Naive B cell (primary cell): Measurements from ENCODE around the gene ABCB6. TPM values are rescaled to one million over a fixed set of nuclear protein-coding genes. Genes with fewer than 3 reads are reported as not detected.
"Not testable (repeated sequence)": the region's sequence is repeated elsewhere in the genome, so short reads cannot be mapped to it uniquely, and the experiment has no call there.

Source experiments
- ATAC-seq, 2 donors: fragments of 150-1000 bp; cut with Tn5 transposase; 2 replicates each; pipeline ENCODE4 v1.10.0; 2021; ENCODE audit warnings: low read depth in 2 of 2, mild to moderate bottlenecking in 2 of 2, moderate library complexity in 2 of 2
- DNase-seq: peaks from one replicate; pipeline ENCODE4 v3.0.0; 2022
- H3K27ac Mint-ChIP-seq, 6 donors: one replicate each; pipeline ENCODE4 v1.8.0; 2020 to 2022; ENCODE audit warnings: mild to moderate bottlenecking in 6 of 6, mixed read lengths in 6 of 6, moderate library complexity in 5 of 6, inconsistent platforms in 2 of 6
- H3K27me3 Mint-ChIP-seq, 3 donors: one replicate each; pipeline ENCODE4 v1.8.0; 2021 to 2022; ENCODE audit warnings: mixed read lengths in 3 of 3, mild to moderate bottlenecking in 1 of 3
- H3K36me3 Mint-ChIP-seq, 2 donors: one replicate each; pipeline ENCODE4 v1.8.0; 2020 to 2022; ENCODE audit warnings: mixed read lengths in 2 of 2, inconsistent platforms in 1 of 2, mild to moderate bottlenecking in 1 of 2
- H3K4me1 Mint-ChIP-seq, 3 donors: one replicate each; pipeline ENCODE4 v1.8.0; 2020 to 2022; ENCODE audit warnings: mixed read lengths in 3 of 3, inconsistent platforms in 1 of 3, mild to moderate bottlenecking in 1 of 3, moderate library complexity in 1 of 3
- H3K4me3 Mint-ChIP-seq, 8 donors: one replicate each; pipeline ENCODE4 v1.8.0; 2020 to 2022; ENCODE audit warnings: mild to moderate bottlenecking in 8 of 8, mixed read lengths in 8 of 8, moderate library complexity in 8 of 8, inconsistent platforms in 2 of 8
- H3K9me3 Mint-ChIP-seq, 7 donors: one replicate each; pipeline ENCODE4 v1.8.0; 2020 to 2022; ENCODE audit warnings: mixed read lengths in 7 of 7, mild to moderate bottlenecking in 5 of 7, inconsistent platforms in 2 of 7, moderate library complexity in 1 of 7
- polyA plus RNA-seq, 6 donors: library from polyadenylated mRNA; unstranded; fragments of 300-500 nt; fragmentation: Illumina TruSeq; gene quantifications; one replicate each; pipeline ENCODE4 v1.2.3, GENCODE V29; 2021; ENCODE audit warnings: low read depth in 6 of 6

ABCB6 gene
- polyA plus RNA-seq, 6 donors from 2014 or later, result 2.1 to 6.4 (median 3.2) TPM; not detected in 1

DNA sequence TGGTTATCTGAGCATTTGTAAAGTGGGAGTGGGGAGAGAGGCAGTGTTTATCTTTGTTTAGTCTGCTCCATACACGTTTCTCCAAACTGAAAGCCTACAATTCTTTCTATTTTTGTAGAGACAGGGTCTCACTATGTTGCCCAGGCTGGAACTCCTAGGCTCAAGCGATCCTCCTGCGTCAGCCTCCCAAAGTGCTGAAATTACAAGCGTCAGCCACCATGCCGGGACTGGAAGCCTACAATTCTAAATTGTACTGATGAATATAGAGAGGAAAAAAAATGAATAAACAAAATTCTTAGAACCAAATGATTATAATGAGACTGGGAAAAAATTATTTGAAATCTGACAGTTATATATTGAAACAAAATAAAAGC is 13.6 kb downstream of the ABCB6 start:
- Mint-ChIP-seq H3K4me1 (peaks cover 12 to 29% (median 21%) of the 10 kb centered on the region in 3 donors), H3K4me3 (peak overlapping the region in 5 of 8 donors; percentile 20 to 76 (median 62)), H3K27me3 (peaks cover 0 to 5% (median 0%) of the 10 kb centered on the region in 3 donors), H3K27ac (peak overlapping the region in 3 of 6 donors; percentile 19 to 89 (median 70)), H3K9me3 (no peaks in the 10 kb centered on the region), H3K36me3 (no peaks in the 10 kb centered on the region)
- ATAC-seq (no peak), DNase-seq (no peak)

GRCh38 chr2:219204425-219205164 is 14.2 kb downstream of the ABCB6 start:
- H3K4me3 Mint-ChIP-seq, result peak overlapping the region in 2 of 8 donors; percentile 62 to 76
- no peak for ATAC-seq

GRCh38 chr2:219201331-219201730 is 17.4 kb downstream of the ABCB6 start:
- H3K4me3 Mint-ChIP-seq, ATAC-seq, DNase-seq, H3K9me3 Mint-ChIP-seq, H3K27ac Mint-ChIP-seq, H3K36me3 Mint-ChIP-seq: not testable (repeated sequence)
- Mint-ChIP-seq H3K27me3 (peaks cover 5 to 19% (median 17%) of the 10 kb centered on the region in 3 donors), H3K4me1 (peaks cover 4 to 13% (median 4%) of the 10 kb centered on the region in 3 donors)

More at GRCh38 chr2:219204425-219205164, 14.2 kb downstream of the ABCB6 start:
- Mint-ChIP-seq H3K27me3 (peaks cover 0 to 8% (median 4%) of the 10 kb centered on the region in 3 donors), H3K4me1 (peaks cover 12 to 29% (median 21%) of the 10 kb centered on the region in 3 donors), H3K36me3 (no peaks in the 10 kb centered on the region), H3K27ac (peak overlapping the region in 1 of 6 donors; percentile 24), H3K9me3 (no peaks in the 10 kb centered on the region)
- no peak for DNase-seq

DNA sequence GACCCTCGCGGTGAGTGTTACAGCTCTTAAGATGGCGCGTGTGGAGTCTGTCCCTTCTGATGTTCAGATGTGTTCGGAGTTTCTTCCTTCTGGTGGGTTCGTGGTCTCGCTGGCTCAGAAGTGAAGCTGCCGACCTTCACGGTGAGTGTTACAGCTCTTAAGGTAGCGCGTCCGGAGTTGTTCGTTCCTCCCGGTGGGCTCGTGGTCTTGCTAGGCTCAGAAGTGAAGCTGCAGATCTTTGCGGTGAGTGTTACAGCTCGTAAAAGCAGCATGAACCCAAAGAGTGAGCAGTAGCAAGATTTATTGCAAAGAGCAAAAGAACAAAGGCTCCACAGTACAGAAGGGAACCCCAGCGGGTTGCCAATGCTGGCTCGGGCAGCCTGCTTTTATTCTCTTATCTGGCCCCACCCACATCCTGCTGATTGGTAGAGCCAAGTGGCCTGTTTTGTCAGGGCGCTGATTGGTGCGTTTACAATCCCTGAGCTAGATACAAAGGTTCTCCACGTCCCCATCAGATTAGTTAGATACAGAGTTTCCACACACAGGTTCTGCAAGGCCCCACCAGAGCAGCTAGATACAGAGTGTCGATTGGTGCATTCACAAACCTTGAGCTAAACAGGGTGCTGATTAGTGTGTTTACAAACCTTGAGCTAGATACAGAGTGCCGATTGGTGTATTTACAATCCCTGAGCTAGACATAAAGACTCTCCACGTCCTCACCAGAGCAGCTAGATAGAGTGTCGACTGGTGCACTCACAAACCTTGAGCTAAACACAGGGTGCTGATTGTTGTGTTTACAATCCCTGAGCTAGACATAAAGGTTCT is 18.0 kb downstream of the ABCB6 start:
- not testable (repeated sequence) for ATAC-seq, DNase-seq, H3K36me3 Mint-ChIP-seq, H3K4me1 Mint-ChIP-seq, H3K9me3 Mint-ChIP-seq
- H3K4me3 Mint-ChIP-seq, result peak overlapping the region in 2 of 8 donors; percentile 29 to 53
- H3K27me3 Mint-ChIP-seq, result peaks cover 5 to 19% (median 17%) of the 10 kb centered on the region in 3 donors
- H3K27ac Mint-ChIP-seq, result peak overlapping the region in 2 of 6 donors; percentile 11 to 38

GRCh38 chr2:219199470-219200211 is 19.1 kb downstream of the ABCB6 start:
- no peaks in the 10 kb centered on the region for H3K9me3 Mint-ChIP-seq
- H3K4me3 Mint-ChIP-seq, result no peak overlapping the region
- peaks cover 5 to 19% (median 17%) of the 10 kb centered on the region in 3 donors for H3K27me3 Mint-ChIP-seq
- no peaks in the 10 kb centered on the region for H3K36me3 Mint-ChIP-seq
- DNase-seq, result no peak
- ATAC-seq, result no peak
- no peak overlapping the region for H3K27ac Mint-ChIP-seq
- H3K4me1 Mint-ChIP-seq, result peaks cover 0 to 3% (median 0%) of the 10 kb centered on the region in 3 donors

DNA sequence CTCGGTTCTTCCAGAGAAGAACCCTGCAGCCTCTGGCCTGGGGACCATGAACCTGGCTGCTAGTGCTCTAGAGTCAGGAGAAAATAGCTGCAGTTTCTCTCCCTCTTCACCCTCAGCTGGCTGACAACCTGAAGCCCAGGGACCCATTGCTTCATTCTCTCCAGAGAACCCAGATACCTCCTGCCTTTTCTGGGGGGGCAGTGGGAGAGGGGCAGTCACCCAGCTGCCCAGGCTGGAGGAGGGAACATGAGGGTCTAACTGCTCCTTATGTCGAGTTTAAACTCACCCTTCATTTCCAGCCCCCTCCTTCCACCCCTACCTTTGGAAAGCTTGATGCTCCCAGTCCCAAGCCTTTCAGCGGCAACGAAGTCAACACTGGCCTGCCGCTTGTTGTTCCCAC is 19.8 kb downstream of the ABCB6 start:
- H3K9me3 Mint-ChIP-seq, result no peaks in the 10 kb centered on the region
- no peak for ATAC-seq
- no peak overlapping the region for H3K4me3 Mint-ChIP-seq
- no peak overlapping the region for H3K27ac Mint-ChIP-seq
- H3K27me3 Mint-ChIP-seq, result peaks cover 5 to 19% (median 17%) of the 10 kb centered on the region in 3 donors
- H3K36me3 Mint-ChIP-seq, result no peaks in the 10 kb centered on the region
- DNase-seq, result no peak
- H3K4me1 Mint-ChIP-seq, result peaks cover 0 to 3% (median 0%) of the 10 kb centered on the region in 3 donors

- no peak for ATAC-seq
- Mint-ChIP-seq H3K4me3 (no peak overlapping the region), H3K27ac (no peak overlapping the region), H3K4me1 (peaks cover 0 to 3% (median 0%) of the 10 kb centered on the region in 3 donors), H3K9me3 (no peaks in the 10 kb centered on the region), H3K27me3 (peaks cover 5 to 19% (median 17%) of the 10 kb centered on the region in 3 donors), H3K36me3 (no peaks in the 10 kb centered on the region)
- DNase-seq, result no peak
These were observed 21.4 kb downstream of the ABCB6 start for GRCh38 chr2:219197388-219197787.

GRCh38 chr2:219186754-219187456 is 31.9 kb downstream of the ABCB6 start:
- Mint-ChIP-seq H3K27ac (peak overlapping the region; percentile 18 to 91 (median 56)), H3K4me1 (peaks cover 11 to 21% (median 13%) of the 10 kb centered on the region in 3 donors), H3K4me3 (peak overlapping the region in 1 of 8 donors; percentile 53), H3K27me3 (no peaks in the 10 kb centered on the region), H3K9me3 (no peaks in the 10 kb centered on the region), H3K36me3 (peaks cover 0 to 5% of the 10 kb centered on the region in 2 donors)
- ATAC-seq (peak; percentile 58 to 79), DNase-seq (no peak)

DNA sequence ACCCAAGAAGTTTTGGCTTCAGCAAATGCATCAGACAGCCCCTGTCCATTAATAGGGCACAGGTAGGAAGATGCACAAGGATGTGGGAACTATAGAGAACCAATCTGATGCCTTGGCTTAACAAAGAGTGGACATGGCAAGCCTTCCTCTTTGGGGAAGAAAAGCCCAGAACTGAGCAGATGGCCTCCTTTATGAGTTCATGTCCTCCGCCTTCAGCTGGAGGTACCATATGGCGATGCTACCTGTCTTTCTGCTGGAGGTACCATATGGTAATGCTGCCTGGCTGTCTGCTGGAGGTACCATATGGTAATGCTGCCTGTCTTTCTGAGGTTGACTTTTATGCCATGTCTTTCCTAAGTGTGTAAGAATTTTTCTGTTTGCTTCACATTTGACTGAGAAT is 34.6 kb downstream of the ABCB6 start:
- no peak for ATAC-seq
- no peaks in the 10 kb centered on the region for H3K9me3 Mint-ChIP-seq
- no peaks in the 10 kb centered on the region for H3K27me3 Mint-ChIP-seq
- peak overlapping the region in 4 of 6 donors; percentile 5 to 79 (median 42) for H3K27ac Mint-ChIP-seq
- DNase-seq, result no peak
- H3K4me3 Mint-ChIP-seq, result peak overlapping the region in 1 of 8 donors; percentile 33
- peaks cover 10 to 15% of the 10 kb centered on the region in 2 donors for H3K36me3 Mint-ChIP-seq
- H3K4me1 Mint-ChIP-seq, result peaks cover 26 to 32% (median 26%) of the 10 kb centered on the region in 3 donors

DNA sequence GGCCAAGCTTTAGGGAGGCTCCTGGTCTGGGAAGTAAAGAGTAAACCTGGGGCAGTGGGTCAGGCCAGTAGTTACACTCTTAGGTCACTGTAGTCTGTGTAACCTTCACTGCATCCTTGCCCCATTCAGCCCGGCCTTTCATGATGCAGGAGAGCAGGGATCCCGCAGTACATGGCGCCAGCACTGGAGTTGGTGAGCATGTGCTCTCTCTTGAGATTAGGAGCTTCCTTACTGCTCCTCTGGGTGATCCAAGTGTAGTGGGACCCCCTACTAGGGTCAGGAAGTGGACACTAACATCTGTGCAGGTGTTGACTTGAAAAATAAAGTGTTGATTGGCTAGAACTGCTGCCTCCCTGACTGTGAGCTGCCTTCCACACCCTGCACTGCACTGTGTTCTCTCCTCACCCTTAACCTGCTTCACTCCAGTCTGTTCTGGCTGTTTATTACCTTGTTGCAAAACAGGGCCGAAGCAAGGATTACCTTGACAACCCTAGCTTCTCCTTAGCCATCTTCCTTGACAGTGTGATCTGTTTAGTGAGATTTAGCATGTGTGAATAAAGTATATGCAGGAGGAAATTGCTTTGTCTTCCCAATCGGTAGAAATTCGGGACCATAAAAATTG is 35.5 kb downstream of the ABCB6 start:
- H3K36me3 Mint-ChIP-seq, result peaks cover 10 to 15% of the 10 kb centered on the region in 2 donors
- H3K9me3 Mint-ChIP-seq, result no peaks in the 10 kb centered on the region
- DNase-seq (no peak), ATAC-seq (no peak)
- H3K27me3 Mint-ChIP-seq, result no peaks in the 10 kb centered on the region
- peaks cover 31 to 38% (median 32%) of the 10 kb centered on the region in 3 donors for H3K4me1 Mint-ChIP-seq
- peak overlapping the region in 3 of 6 donors; percentile 9 to 71 (median 32) for H3K27ac Mint-ChIP-seq
- H3K4me3 Mint-ChIP-seq, result peak overlapping the region in 1 of 8 donors; percentile 12

DNA sequence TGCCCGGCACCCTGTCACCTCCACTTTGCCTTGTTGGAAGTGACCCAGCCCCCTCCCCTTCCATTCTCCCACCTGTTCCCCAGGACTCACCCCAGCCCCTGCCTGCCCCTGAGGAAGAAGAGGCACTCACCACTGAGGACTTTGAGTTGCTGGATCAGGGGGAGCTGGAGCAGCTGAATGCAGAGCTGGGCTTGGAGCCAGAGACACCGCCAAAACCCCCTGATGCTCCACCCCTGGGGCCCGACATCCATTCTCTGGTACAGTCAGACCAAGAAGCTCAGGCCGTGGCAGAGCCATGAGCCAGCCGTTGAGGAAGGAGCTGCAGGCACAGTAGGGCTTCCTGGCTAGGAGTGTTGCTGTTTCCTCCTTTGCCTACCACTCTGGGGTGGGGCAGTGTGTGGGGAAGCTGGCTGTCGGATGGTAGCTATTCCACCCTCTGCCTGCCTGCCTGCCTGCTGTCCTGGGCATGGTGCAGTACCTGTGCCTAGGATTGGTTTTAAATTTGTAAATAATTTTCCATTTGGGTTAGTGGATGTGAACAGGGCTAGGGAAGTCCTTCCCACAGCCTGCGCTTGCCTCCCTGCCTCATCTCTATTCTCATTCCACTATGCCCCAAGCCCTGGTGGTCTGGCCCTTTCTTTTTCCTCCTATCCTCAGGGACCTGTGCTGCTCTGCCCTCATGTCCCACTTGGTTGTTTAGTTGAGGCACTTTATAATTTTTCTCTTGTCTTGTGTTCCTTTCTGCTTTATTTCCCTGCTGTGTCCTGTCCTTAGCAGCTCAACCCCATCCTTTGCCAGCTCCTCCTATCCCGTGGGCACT is 36.2 kb downstream of the ABCB6 start:
- peaks cover 33 to 40% (median 36%) of the 10 kb centered on the region in 3 donors for H3K4me1 Mint-ChIP-seq
- peaks cover 10 to 15% of the 10 kb centered on the region in 2 donors for H3K36me3 Mint-ChIP-seq
- no peak for ATAC-seq
- H3K4me3 Mint-ChIP-seq, result peak overlapping the region in 1 of 8 donors; percentile 12
- H3K27ac Mint-ChIP-seq, result peak overlapping the region in 2 of 6 donors; percentile 9 to 71
- H3K27me3 Mint-ChIP-seq, result no peaks in the 10 kb centered on the region
- H3K9me3 Mint-ChIP-seq, result no peaks in the 10 kb centered on the region
- no peak for DNase-seq
